NCI-H146 (cell line): Measurements from ENCODE around the gene CCDC192.
"Not testable (repeated sequence)": the region's sequence is repeated elsewhere in the genome, so short reads cannot be mapped to it uniquely, and the experiment has no call there.

Experiments
- DNase-seq: peaks from one replicate; lab custom pipeline; 2025; lab: John Stamatoyannopoulos, UW

CCDC192 gene

GRCh38 chr5:127699416-127699815, 3.8 kb upstream of the CCDC192 start:
- DNase-seq: no peak

GRCh38 chr5:127700237-127700766, 2.9 kb upstream of the CCDC192 start:
- no peak for DNase-seq

- no peak for DNase-seq
Measured at GRCh38 chr5:127702434-127702833, 757 bp upstream of the CCDC192 start.

DNA sequence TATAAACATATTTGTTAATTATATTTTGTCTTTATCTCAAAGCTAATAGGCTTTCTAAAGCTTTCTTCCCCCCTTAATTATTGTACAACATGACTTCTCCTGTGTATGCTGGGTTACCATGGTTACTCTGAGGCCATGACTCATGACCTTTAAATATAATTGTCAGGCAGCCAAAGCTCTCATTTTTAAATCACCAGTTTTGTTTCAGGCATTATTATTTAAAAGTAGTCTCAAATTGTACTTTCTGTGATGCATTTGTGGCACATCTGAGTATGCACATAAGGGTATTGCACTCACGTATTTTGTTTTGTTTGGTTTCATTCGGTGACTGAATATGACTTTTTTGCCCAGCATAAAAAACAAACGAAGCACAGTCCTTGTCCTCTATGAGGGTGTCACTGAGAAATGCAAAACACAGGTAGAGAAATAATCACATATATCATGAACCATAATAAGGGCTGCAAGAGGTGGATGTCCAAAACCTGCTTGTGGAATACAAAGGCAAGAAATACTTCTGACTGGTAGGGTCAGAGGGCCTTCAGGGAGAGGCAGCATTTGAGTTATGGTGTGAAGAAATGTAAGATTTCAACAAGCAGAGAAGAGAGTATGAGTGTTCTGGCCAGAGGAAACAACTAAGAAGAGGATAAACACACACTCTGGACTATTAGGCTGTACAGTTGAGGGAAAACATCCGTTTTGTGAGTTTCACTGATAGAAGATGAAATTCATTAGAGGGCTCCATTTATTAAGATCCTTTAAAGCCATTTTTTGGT, 2.1 kb downstream of the CCDC192 start:
- peak; percentile 50 for DNase-seq

DNA sequence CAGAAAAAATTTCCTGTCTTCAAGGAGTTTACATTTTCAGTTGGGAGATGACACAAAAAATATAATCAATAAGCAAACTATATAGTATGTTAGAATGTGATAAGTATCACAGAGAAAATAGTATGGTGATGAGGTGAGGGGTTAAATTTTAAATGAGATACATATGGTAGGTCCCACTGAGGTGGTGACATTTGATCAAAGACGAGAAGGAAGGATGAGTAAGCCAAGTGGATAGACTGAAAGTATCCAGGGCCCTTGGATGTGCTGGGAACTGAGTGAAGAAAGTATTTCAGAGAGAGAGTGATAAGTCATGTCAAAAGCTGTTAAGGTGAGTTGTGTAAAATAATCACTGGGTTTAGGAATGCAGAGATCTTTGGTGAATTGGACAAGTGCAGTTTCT, 3.5 kb downstream of the CCDC192 start:
- no peak for DNase-seq

GRCh38 chr5:127707209-127707608, 4.0 kb downstream of the CCDC192 start:
- no peak for DNase-seq

DNA sequence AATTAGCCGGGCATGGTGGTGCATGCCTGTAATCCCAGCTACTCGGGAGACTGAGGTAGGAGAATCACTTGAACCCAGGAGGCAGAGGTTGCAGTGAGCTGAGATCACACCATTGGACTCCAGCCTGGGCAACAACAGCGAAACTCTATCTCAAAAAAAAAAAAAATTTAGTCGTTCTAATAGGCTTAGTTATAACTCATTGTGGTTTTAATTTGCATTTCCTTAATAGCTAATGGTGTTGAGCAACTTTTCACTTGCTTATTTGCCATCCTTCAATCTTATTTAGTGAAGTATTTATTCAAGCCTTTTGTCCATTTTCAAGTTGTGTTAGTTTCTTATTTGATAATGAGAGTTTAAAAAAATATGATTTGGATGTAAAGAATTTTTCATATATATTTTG, 9.9 kb downstream of the CCDC192 start:
- not testable (repeated sequence) for DNase-seq

- DNase-seq: no peak
Measured at GRCh38 chr5:127718181-127718580, 15.0 kb downstream of the CCDC192 start.

GRCh38 chr5:127723571-127723970, 20.4 kb downstream of the CCDC192 start:
- no peak for DNase-seq

DNA sequence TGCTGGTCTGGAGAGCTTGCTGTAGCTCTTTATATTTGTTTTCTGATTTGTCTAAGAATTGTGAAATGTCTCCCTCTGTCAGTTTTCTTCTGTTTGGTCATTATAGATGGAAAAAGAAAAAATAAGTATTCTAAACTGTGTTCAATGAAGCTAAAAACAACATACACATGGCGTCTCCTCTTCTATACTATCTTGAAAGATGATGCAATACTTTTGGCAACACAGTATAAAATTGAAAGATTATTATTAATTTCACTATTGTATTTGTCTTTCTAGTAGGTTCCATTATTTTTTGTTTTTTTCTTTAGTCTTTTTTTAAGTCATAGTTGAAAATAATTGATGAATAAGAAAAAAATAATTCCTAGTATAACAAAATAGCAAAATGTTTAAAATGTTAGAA, 22.5 kb downstream of the CCDC192 start:
- DNase-seq: no peak

DNA sequence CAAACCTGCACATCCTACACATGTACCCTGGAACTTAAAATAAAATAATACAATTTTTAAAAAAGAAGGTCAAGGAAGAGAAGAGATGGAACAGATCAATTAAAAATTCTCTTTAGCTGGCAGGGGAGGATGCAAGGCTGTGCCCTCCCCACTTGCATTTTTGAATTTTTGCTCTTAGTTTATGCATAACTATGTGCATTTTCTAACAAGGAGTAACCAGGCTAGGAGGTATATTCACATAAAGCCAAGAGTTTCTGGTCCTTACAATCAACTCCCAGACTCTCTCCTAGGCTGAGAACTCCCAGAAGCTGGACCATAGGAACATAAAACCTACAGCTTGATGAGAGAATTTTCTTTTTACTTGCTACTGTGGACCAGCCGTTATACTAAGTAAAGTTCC, 29.8 kb downstream of the CCDC192 start:
- no peak for DNase-seq

DNA sequence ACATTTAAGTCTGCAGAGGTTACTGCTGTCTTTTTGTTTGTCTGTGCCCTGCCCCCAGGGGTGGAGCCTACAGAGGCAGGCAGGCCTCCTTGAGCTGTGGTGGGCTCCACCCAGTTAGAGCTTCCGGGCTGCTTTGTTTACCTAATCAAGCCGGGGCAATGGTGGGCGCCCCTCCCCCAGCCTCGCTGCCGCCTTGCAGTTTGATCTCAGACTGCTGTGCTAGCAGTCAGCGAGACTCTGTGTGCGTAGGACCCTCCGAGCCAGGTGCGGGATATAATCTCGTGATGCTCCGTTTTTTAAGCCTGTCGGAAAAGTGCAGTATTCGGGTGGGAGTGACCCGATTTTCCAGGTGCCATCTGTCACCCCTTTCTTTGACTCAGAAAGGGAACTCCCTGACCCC, 36.2 kb downstream of the CCDC192 start:
- not testable (repeated sequence) for DNase-seq

DNA sequence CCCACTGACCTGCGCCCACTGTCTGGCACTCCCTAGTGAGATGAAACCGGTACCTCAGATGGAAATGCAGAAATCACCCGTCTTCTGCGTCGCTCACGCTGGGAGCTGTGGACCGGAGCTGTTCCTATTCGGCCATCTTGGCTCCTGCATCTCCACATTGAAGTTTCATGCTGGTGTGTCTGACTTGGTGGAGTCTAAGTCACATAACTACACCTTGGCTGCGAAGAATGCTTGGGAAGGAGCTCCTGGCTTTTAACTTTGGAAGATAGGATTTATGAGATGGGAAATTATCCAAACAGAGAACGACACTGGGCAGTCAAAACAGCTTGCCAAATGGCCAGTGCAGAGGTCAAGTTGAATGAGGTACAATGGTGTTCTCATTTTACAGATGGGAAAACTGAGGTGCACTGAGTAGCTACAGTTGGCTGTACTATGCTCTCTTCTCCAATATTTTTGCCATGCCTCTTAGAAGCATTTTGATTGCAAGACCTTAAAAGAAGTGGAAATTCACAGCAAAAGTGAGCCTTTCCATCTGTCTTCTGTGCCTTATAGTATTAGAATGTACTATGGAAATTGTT, 36.7 kb downstream of the CCDC192 start:
- DNase-seq: no peak

DNA sequence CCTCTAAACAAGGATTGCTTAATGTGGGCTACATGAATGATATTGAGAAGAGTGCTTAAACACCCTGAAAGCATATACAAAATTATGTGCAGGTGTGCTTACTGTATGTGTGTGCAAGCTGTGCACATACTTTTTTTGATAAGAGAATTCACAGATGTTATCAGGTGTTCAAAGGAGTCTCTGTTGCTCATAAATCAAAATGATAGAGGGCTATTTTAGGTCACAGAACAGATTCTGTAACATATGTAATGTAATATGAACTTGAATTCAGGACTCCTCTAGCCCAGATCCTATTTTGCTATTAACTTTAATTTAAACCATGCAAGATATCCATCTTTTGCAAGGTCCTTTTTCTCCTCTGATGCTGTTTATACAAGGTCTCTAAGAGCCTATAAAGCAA, 38.2 kb downstream of the CCDC192 start:
- DNase-seq: peak; percentile 7

GRCh38 chr5:127744241-127744640, 41.0 kb downstream of the CCDC192 start:
- DNase-seq: no peak

DNA sequence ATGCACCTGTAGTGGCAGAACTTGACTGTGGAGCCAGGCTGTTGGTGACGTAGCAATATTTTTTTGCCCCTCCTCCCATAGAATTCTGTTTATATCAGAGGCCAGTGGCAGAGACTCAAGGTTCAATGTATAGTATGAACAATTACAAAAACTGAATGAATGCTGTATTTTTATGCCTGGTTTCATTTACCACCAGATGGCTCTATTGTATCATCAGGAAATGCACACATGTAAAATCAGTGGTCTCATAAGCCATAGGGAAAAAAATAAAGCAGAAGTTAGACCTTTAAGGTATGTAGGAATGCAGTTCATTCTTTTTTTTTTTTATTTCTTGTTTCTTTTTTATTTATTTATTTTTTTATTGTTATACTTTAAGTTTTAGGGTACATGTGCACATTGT, 43.6 kb downstream of the CCDC192 start:
- DNase-seq: no peak

DNA sequence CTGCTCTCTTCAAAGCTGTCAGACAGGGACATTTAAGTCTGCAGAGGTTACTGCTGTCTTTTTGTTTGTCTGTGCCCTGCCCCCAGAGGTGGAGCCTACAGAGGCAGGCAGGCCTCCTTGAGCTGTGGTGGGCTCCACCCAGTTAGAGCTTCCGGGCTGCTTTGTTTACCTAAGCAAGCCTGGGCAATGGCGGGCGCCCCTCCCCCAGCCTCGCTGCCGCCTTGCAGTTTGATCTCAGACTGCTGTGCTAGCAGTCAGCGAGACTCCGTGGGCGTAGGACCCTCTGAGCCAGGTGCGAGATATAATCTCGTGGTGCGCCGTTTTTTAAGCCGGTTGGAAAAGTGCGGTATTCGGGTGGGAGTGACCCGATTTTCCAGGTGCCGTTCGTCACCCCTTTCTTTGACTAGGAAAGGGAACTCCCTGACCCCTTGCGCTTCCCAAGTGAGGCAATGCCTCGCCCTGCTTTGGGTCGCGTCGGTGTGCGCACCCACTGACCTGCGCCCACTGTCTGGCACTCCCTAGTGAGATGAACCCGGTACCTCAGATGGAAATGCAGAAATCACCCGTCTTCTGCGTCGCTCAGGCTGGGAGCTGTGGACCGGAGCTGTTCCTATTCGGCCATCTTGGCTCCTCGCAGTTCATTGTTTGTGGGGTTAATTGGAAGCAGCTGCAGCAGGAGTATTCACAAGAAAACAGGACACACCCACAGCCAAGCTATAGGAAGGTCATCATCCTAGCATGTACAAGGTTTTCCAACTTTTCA, 49.5 kb downstream of the CCDC192 start:
- DNase-seq: peak; percentile 10

DNA sequence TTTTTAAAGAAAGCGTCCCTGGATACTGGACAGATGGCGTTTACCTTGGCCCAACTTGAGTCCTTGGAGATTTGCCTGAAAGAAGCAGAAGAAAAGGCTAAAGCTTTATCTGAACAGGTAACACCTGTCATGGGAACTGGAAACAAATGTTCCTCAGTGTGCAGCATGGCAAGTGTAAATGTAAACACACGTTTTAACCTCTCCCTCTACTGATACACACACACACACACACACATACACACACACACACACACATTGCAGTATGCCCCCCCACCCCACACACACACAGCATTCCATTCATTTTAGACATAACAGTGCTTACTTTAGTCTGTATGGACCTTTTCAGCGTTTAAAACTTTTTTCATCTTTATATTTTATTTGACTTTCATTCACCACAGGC, 51.1 kb downstream of the CCDC192 start:
- peak; percentile 71 for DNase-seq

GRCh38 chr5:127754706-127755105, 51.5 kb downstream of the CCDC192 start:
- peak; percentile 83 for DNase-seq

- DNase-seq: peak; percentile 54
Measured at GRCh38 chr5:127757576-127757975, 54.4 kb downstream of the CCDC192 start.

DNA sequence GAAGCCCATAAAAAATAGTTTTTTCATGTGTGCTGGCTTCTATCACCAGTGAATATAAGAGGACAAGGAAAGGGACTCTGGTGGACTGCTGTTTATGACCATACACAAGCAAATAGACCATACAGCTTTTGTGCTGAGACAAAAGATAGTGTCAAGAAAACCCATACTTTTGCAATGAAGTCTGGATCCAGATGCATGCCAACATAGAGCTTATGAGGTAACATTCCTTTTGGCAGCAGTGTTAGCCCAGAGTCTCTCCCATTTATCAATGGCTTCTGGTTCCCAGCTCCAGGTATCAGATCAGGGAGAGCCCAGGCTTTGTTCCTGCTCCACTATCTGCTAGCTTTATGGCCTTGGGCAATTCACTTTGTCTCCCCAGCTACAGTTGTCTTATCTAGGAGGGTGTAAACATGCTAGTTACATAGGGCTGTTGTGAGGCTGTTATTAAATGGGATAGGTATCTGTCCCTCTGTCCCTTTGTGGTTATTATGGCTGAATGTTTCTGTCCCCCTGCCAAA, 55.6 kb downstream of the CCDC192 start:
- DNase-seq: peak; percentile 67

- DNase-seq: no peak
Measured at GRCh38 chr5:127761869-127762268, 58.7 kb downstream of the CCDC192 start.

GRCh38 chr5:127762412-127762811, 59.2 kb downstream of the CCDC192 start:
- DNase-seq: no peak
